NCI-H2196 (cell line): ENCODE measurements around the gene HPCAL1.
A peak's percentile ranks its signal among the peaks of the same experiment; 100 is the strongest.
"Not testable (repeated sequence)": the region's sequence is repeated elsewhere in the genome, so short reads cannot be mapped to it uniquely, and the experiment has no call there.

Experiments
- DNase-seq: peaks from one replicate; lab custom pipeline; 2025; ENCODE audit not compliant: unreplicated experiment; lab: John Stamatoyannopoulos, UW

Gene HPCAL1

GRCh38 chr2:10435820-10436204 is 133.1 kb downstream of the HPCAL1 start:
- DNase-seq: no peak

GRCh38 chr2:10436583-10437110 is 133.9 kb downstream of the HPCAL1 start:
- DNase-seq: no peak

GRCh38 chr2:10437806-10438205 is 135.1 kb downstream of the HPCAL1 start:
- no peak for DNase-seq

GRCh38 chr2:10438688-10439087 is 136.0 kb downstream of the HPCAL1 start:
- no peak for DNase-seq

GRCh38 chr2:10439185-10439879 is 136.6 kb downstream of the HPCAL1 start:
- no peak for DNase-seq

- no peak for DNase-seq
These were observed 137.3 kb downstream of the HPCAL1 start for GRCh38 chr2:10439971-10440370.

GRCh38 chr2:10440736-10441135 is 138.0 kb downstream of the HPCAL1 start:
- DNase-seq: no peak

GRCh38 chr2:10441948-10442347 is 139.2 kb downstream of the HPCAL1 start:
- no peak for DNase-seq

- not testable (repeated sequence) for DNase-seq
These were observed 139.9 kb downstream of the HPCAL1 start for GRCh38 chr2:10442469-10443126.

GRCh38 chr2:10444463-10444862 is 141.8 kb downstream of the HPCAL1 start:
- no peak for DNase-seq

GRCh38 chr2:10446631-10447030 is 143.9 kb downstream of the HPCAL1 start:
- no peak for DNase-seq

- no peak for DNase-seq
These were observed 144.7 kb downstream of the HPCAL1 start for GRCh38 chr2:10447300-10447894.

GRCh38 chr2:10447895-10448575 is 145.3 kb downstream of the HPCAL1 start, which contains the start of gene ODC1:
ODC1 (minus strand) TSS chr2:10448327; CDS start chr2:10445032, 3,295 bp downstream.
- DNase-seq: peak; percentile 99

- DNase-seq: peak; percentile 99
These were observed 146.1 kb downstream of the HPCAL1 start for GRCh38 chr2:10448576-10449485.

- no peak for DNase-seq
These were observed 146.8 kb downstream of the HPCAL1 start for GRCh38 chr2:10449486-10449831.

- no peak for DNase-seq
These were observed 147.4 kb downstream of the HPCAL1 start for GRCh38 chr2:10449838-10450691.

- no peak for DNase-seq
These were observed 149.1 kb downstream of the HPCAL1 start for GRCh38 chr2:10451819-10452218.

- peak; percentile 82 for DNase-seq
These were observed 149.6 kb downstream of the HPCAL1 start for GRCh38 chr2:10452312-10452711.
